Activated CD4-positive, alpha-beta T cell treated with anti-CD3 and anti-CD28 coated beads, Interleukin-2, amount 10 ng/mL, durations not matched to agents 7 days and 5 days (primary cell): Measurements from ENCODE around the gene RBM34. TPM values are rescaled to one million over a fixed set of nuclear protein-coding genes. Genes with fewer than 3 reads are reported as not detected.
A peak's percentile ranks its signal among the peaks of the same experiment; 100 is the strongest.
"Not testable (repeated sequence)": the region's sequence is repeated elsewhere in the genome, so short reads cannot be mapped to it uniquely, and the experiment has no call there.

Source experiments
- CTCF ChIA-PET: fragments of 350-600 bp; sonication (Branson Sonifier 250); formaldehyde crosslinking; loops from one replicate; lab custom pipeline; 2021; ENCODE audit warnings: antibody characterized with exemption; lab: Charles Lee
- POLR2A ChIA-PET: fragments of 350-600 bp; sonication (Branson Sonifier 250); formaldehyde crosslinking; loops from one replicate; lab custom pipeline; 2021; ENCODE audit warnings: antibody characterized with exemption; lab: Charles Lee
- DNase-seq: peaks from one replicate; pipeline ENCODE4 v3.0.0-alpha.2; 2020
- H3K27ac Mint-ChIP-seq: one replicate; pipeline ENCODE4 v1.8.0; 2021; ENCODE audit warnings: mild to moderate bottlenecking, moderate library complexity, mixed read lengths
- H3K27me3 Mint-ChIP-seq: one replicate; pipeline ENCODE4 v1.8.0; 2021; ENCODE audit warnings: mixed read lengths
- H3K36me3 Mint-ChIP-seq: one replicate; pipeline ENCODE4 v1.8.0; 2021; ENCODE audit warnings: low read depth, mixed read lengths
- H3K4me1 Mint-ChIP-seq: one replicate; pipeline ENCODE4 v1.8.0; 2021; ENCODE audit warnings: mixed read lengths
- H3K4me3 Mint-ChIP-seq: one replicate; pipeline ENCODE4 v1.8.0; 2021; ENCODE audit warnings: mild to moderate bottlenecking, moderate library complexity, mixed read lengths
- H3K9me3 Mint-ChIP-seq: one replicate; pipeline ENCODE4 v1.8.0; 2021; ENCODE audit warnings: mixed read lengths
- total RNA-seq, 2 experiments: library from RNA; stranded (reverse); gene quantifications; one replicate each; pipeline ENCODE4 v1.2.3, GENCODE V29; 2021

RBM34 gene, protein sequence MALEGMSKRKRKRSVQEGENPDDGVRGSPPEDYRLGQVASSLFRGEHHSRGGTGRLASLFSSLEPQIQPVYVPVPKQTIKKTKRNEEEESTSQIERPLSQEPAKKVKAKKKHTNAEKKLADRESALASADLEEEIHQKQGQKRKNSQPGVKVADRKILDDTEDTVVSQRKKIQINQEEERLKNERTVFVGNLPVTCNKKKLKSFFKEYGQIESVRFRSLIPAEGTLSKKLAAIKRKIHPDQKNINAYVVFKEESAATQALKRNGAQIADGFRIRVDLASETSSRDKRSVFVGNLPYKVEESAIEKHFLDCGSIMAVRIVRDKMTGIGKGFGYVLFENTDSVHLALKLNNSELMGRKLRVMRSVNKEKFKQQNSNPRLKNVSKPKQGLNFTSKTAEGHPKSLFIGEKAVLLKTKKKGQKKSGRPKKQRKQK
- total RNA-seq: 100 to 1,000 TPM; 112 to 116 TPM

DNA sequence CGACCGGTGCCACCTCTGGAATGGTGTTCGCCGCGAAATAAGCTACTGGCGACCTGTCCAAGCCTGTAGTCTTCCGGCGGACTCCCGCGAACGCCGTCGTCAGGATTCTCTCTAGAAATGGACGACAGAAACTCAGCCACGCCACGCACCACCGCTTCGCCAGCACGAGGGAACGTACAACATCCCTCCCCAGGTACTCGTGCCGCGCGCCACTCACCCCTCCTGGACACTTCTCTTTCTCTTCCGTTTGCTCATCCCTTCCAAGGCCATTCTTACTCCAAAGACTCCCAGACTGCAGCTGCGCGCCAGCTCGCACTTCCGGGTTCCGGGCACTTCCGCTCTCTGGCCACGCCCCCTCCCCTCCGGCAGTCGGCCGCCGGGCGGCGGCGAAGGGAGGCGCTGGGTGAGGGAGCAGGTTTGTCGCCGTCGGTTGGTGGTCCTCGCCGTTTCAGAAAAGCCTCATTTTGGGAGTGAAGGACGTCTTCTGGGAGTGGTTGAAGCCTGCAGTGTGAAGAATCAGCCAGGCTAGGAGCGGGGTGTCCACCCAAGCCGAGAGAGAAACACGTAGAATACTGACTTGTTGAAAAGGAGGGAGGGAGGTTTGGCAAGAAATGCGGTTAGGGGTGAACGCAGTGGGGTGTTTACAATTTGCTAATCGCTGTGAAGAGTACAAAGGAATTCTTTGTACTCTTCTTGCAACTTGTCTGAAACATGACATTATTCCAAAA, at the start of gene RBM34:
TSS of gene RBM34 (minus strand) at position 294 of the 728 bp plus-strand sequence. CDS start at position 270, 24 bp downstream.
- H3K4me3 Mint-ChIP-seq: peak within 1 kb of the TSS; percentile 93

DNA sequence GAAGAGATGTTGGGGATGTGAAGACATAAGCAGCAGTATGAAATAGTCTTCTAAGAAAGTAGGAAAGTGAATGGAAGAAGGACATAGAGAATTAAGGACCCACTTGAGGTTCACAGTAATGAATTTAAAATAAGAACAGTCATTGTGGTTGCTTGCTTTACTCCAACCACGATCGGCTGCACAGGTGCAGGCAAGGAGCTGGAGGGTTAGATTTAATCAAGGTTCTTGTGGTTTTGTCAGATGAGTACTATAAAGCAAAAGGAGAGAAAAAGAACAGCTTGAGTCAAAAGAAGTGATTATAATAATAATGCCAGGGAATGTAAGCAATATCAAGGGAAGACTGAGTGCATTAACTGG, 46.1 kb upstream of the RBM34 start:
- H3K27me3 Mint-ChIP-seq: no peaks in the 10 kb centered on the region
- H3K9me3 Mint-ChIP-seq: no peaks in the 10 kb centered on the region
- ChIA-PET POLR2A (no interaction called here), CTCF (interaction anchor here (0.8 to 1.4 kb wide), 3 partner anchors 10 to 206 kb away, joined by 3 to 4 read pairs (median 3); no protein-coding TSS in a partner anchor)
- peak; percentile 71 for DNase-seq
- H3K4me3 Mint-ChIP-seq: peak overlapping the region; percentile 9
- peaks cover 32% of the 10 kb centered on the region for H3K36me3 Mint-ChIP-seq
- H3K4me1 Mint-ChIP-seq: peaks cover 38% of the 10 kb centered on the region
- H3K27ac Mint-ChIP-seq: peak overlapping the region; percentile 88

More for the DNA sequence above, at the start of gene RBM34:
- Mint-ChIP-seq H3K4me1 (peaks cover 26% of the 10 kb centered on the region), H3K27me3 (no peaks in the 10 kb centered on the region), H3K36me3 (peaks cover 24% of the 10 kb centered on the region), H3K9me3 (peaks cover 1% of the 10 kb centered on the region), H3K27ac (peak within 1 kb of the TSS; percentile 96)
- POLR2A ChIA-PET: interaction anchor here (0.6 kb wide), 1 partner anchor 85 kb away, joined by 3 read pairs; no protein-coding TSS in a partner anchor
- peak; percentile 93 for DNase-seq
- CTCF ChIA-PET: interaction anchor here (0.6 to 2.2 kb wide), 8 partner anchors 9 to 748 kb away, joined by 3 to 8 read pairs (median 3); no protein-coding TSS in a partner anchor

DNA sequence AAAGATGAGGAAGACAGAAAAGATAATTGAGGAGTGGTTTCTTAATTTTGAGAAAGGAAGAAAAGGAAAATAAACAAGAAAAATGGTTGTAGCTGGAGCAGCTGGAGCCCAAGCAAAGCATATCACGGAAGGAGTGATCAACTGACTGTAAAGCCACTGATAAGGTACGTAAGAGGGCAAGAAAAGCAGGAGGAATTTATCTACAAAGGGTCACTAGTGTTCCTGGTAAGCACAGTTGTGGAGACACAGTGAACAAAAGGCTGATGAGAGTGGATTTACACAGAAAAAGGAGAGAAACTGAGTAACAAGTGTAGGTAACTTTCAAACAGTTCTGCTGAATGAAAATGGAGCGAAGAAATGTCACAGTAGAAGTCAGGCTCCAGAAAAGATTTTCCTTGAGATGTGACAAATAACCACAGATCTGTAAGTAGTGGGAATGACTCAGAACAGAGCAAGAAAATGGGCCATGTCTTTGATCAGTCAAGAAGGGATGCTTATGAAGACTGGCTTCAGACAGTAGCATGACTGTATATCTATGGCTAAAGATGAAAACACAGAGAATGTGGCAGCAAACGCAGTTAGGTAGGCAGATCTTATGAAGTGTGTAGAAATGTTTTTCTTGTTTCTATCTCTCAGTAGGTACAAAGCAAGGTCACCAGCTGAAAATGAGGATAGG, 45.6 kb upstream of the RBM34 start:
- Mint-ChIP-seq H3K27me3 (no peaks in the 10 kb centered on the region), H3K27ac (peak overlapping the region; percentile 88), H3K9me3 (no peaks in the 10 kb centered on the region), H3K36me3 (peaks cover 27% of the 10 kb centered on the region), H3K4me1 (peaks cover 34% of the 10 kb centered on the region), H3K4me3 (peak overlapping the region; percentile 9)
- peak; percentile 26 for DNase-seq
- ChIA-PET POLR2A (no interaction called here), CTCF (interaction anchor here (0.8 to 1.4 kb wide), 3 partner anchors 10 to 207 kb away, joined by 3 to 4 read pairs (median 3); no protein-coding TSS in a partner anchor)

DNA sequence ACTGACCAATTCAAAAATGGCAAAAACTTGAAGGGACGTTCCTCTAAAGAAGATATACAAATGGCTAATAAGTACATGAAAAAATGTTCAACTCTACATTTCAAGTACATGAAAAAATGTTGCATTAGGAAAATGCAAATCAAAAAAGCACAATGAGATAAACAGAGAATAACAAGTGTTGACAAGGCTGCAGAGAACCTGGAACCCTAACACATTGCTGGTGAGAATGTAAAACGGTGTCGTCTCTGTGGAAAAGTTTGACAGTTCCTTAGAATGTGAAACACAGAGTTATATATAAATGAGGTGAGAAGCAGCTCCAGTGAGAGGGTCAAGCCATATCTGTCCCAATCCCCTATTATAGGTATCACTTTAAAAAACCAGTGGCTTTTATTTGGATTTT, 44.6 kb upstream of the RBM34 start:
- POLR2A ChIA-PET: no interaction called here
- Mint-ChIP-seq H3K4me1 (peaks cover 28% of the 10 kb centered on the region), H3K27ac (no peak overlapping the region), H3K9me3 (no peaks in the 10 kb centered on the region), H3K4me3 (no peak overlapping the region), H3K36me3 (peaks cover 20% of the 10 kb centered on the region), H3K27me3 (no peaks in the 10 kb centered on the region)
- CTCF ChIA-PET: no interaction called here
- DNase-seq: no peak

DNA sequence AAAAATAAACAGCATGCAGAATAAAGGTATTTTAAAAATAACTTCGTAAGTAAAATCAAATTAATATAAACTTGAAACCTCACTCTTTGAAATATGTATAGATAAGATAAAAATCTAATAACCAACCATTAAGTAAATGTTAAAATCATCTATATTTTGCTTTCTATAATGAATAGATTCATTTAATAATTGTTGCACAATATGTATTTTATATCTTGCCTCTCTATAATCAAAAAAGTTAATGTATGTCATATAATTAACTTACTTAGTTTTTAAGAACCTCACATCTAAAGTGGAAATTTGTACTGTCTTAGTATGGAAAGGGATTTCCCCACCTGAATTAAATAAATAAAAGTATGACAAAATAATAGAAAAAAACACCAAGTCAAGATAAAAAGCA, 42.4 kb upstream of the RBM34 start:
- DNase-seq: no peak
- POLR2A ChIA-PET: no interaction called here
- H3K27ac Mint-ChIP-seq: no peak overlapping the region
- H3K27me3 Mint-ChIP-seq: no peaks in the 10 kb centered on the region
- CTCF ChIA-PET: no interaction called here
- peaks cover 28% of the 10 kb centered on the region for H3K4me1 Mint-ChIP-seq
- H3K9me3 Mint-ChIP-seq: no peaks in the 10 kb centered on the region
- H3K36me3 Mint-ChIP-seq: peaks cover 18% of the 10 kb centered on the region
- no peak overlapping the region for H3K4me3 Mint-ChIP-seq

- H3K27ac Mint-ChIP-seq, DNase-seq, H3K4me3 Mint-ChIP-seq, H3K27me3 Mint-ChIP-seq, CTCF ChIA-PET, H3K9me3 Mint-ChIP-seq, POLR2A ChIA-PET: not testable (repeated sequence)
- Mint-ChIP-seq H3K4me1 (peaks cover 24% of the 10 kb centered on the region), H3K36me3 (peaks cover 18% of the 10 kb centered on the region)
Observed at GRCh38 chr1:235202447-235202846, 41.4 kb upstream of the RBM34 start.

GRCh38 chr1:235199441-235199840, 38.4 kb upstream of the RBM34 start:
- DNase-seq: no peak
- Mint-ChIP-seq H3K4me3 (no peak overlapping the region), H3K27ac (no peak overlapping the region), H3K36me3 (peaks cover 13% of the 10 kb centered on the region), H3K4me1 (peaks cover 3% of the 10 kb centered on the region), H3K27me3 (no peaks in the 10 kb centered on the region), H3K9me3 (no peaks in the 10 kb centered on the region)
- ChIA-PET CTCF (no interaction called here), POLR2A (no interaction called here)

DNA sequence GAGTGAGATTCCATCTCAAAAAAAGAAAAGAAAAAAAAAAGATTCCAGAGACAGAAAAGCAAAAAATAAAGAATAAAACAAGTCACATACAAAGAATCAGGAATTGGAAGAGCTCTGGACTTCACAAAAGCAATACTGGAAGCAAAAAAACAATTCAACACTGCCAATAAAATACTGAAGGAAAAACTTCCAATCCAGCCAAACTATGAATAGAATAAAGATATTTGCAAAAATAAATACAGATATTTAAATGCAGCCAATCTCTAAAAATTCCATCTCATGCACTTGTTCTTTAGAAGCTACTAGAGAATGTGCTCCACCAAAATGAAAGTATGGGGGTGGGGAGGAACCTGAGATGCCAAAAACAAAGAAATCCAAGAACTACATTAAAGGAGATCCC, 29.4 kb upstream of the RBM34 start:
- H3K27me3 Mint-ChIP-seq: no peaks in the 10 kb centered on the region
- DNase-seq: no peak
- H3K9me3 Mint-ChIP-seq: no peaks in the 10 kb centered on the region
- POLR2A ChIA-PET: no interaction called here
- H3K4me1 Mint-ChIP-seq: peaks cover 5% of the 10 kb centered on the region
- H3K27ac Mint-ChIP-seq: no peak overlapping the region
- H3K36me3 Mint-ChIP-seq: peaks cover 50% of the 10 kb centered on the region
- CTCF ChIA-PET: no interaction called here
- no peak overlapping the region for H3K4me3 Mint-ChIP-seq

- Mint-ChIP-seq H3K27ac (no peak overlapping the region), H3K9me3 (no peaks in the 10 kb centered on the region)
Observed at GRCh38 chr1:235187316-235187715, 26.3 kb upstream of the RBM34 start.

GRCh38 chr1:235181561-235182245, 20.7 kb upstream of the RBM34 start:
- Mint-ChIP-seq H3K27me3 (no peaks in the 10 kb centered on the region), H3K36me3 (peaks cover 27% of the 10 kb centered on the region), H3K27ac (peak overlapping the region; percentile 9), H3K4me3 (no peak overlapping the region), H3K9me3 (no peaks in the 10 kb centered on the region), H3K4me1 (peaks cover 12% of the 10 kb centered on the region)
- DNase-seq: no peak
- POLR2A ChIA-PET: no interaction called here
- CTCF ChIA-PET: no interaction called here

More at GRCh38 chr1:235187316-235187715, 26.3 kb upstream of the RBM34 start:
- no peaks in the 10 kb centered on the region for H3K27me3 Mint-ChIP-seq
- H3K4me1 Mint-ChIP-seq: peaks cover 12% of the 10 kb centered on the region
- POLR2A ChIA-PET: no interaction called here
- peaks cover 38% of the 10 kb centered on the region for H3K36me3 Mint-ChIP-seq
- DNase-seq: no peak
- CTCF ChIA-PET: no interaction called here
- H3K4me3 Mint-ChIP-seq: no peak overlapping the region

- no peak for DNase-seq
- peaks cover 30% of the 10 kb centered on the region for H3K36me3 Mint-ChIP-seq
- peaks cover 12% of the 10 kb centered on the region for H3K4me1 Mint-ChIP-seq
- H3K27me3 Mint-ChIP-seq: no peaks in the 10 kb centered on the region
- no peak overlapping the region for H3K4me3 Mint-ChIP-seq
- POLR2A ChIA-PET: no interaction called here
- CTCF ChIA-PET: no interaction called here
- H3K9me3 Mint-ChIP-seq: no peaks in the 10 kb centered on the region
- no peak overlapping the region for H3K27ac Mint-ChIP-seq
Observed at GRCh38 chr1:235180916-235181460, 19.9 kb upstream of the RBM34 start.

- Mint-ChIP-seq H3K4me3 (no peak overlapping the region), H3K27ac (no peak overlapping the region), H3K36me3 (peaks cover 44% of the 10 kb centered on the region), H3K27me3 (no peaks in the 10 kb centered on the region), H3K4me1 (no peaks in the 10 kb centered on the region), H3K9me3 (no peaks in the 10 kb centered on the region)
- no peak for DNase-seq
- ChIA-PET CTCF (no interaction called here), POLR2A (no interaction called here)
Observed at GRCh38 chr1:235176486-235176885, 15.4 kb upstream of the RBM34 start.
